GM21723 (cell line): ENCODE data around the gene EXOSC6.
"Not testable (repeated sequence)": the region's sequence is repeated elsewhere in the genome, so short reads cannot be mapped to it uniquely, and the experiment has no call there.

Experiments used
- ATAC-seq: cut with Tn5 transposase; IDR thresholded peaks from one replicate; pipeline ENCODE4 v1.9.1; 2021; ENCODE audit warnings: mild to moderate bottlenecking, moderate library complexity; ENCODE audit not compliant: unreplicated experiment

The EXOSC6 gene

DNA sequence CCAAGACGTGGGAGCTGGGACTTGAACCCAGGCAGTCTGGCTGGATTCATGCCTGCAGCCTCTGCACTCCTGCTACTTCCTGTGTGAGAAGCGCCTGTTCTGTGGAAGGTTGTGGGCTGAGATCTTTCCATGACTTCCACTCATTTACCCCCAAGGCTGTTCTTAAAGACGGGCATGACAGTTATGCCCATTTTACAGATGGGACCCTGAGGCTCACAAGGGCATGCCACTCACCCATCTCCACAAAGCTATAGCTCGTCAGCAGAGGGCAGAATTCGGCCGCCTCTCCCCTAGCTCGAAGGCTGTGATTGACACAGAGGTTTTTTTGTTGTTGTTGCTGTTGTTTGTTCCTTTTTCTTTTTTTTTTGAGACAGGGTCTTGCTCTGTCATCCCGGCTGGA, 51.7 kb downstream of the EXOSC6 start:
- not testable (repeated sequence) for ATAC-seq

DNA sequence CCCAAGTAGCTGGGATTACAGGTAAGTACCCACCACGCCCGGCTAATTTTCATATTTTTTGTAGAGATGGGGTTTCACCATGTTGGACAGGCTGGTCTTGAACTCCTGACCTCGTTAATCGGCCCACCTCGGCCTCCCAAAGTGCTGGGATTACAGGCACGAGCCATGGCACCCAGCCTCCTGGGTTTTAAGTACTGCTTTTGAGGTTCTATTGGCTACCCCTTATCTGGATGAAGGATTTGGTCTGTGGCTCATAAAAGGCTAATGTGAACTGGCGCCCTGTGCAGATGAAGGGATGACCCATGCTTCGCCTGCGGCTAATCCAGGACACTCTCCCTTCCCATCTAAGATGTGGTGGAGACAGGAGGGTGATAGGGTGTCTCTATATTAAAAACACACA, 52.6 kb downstream of the EXOSC6 start:
- ATAC-seq = not testable (repeated sequence)

DNA sequence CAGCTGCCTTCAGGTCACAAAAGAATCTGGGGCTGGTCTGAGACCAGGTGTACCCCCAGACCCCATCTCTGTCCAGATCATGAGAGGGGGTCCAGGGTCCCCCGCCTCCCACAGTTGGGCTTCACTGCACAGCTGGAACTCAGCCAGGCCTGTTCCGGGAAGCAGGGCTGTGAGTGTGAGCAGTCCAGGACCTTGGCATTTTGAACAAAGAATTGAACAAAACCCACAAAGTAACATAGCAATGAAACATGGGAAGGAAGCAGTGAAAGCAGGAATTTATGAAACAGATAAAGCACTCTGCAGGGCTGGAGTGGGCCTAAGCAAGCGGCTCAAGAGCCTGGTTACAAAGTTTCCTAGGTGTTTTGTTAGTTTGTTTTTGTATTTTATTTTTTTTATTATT, 53.1 kb downstream of the EXOSC6 start:
- not testable (repeated sequence) for ATAC-seq

DNA sequence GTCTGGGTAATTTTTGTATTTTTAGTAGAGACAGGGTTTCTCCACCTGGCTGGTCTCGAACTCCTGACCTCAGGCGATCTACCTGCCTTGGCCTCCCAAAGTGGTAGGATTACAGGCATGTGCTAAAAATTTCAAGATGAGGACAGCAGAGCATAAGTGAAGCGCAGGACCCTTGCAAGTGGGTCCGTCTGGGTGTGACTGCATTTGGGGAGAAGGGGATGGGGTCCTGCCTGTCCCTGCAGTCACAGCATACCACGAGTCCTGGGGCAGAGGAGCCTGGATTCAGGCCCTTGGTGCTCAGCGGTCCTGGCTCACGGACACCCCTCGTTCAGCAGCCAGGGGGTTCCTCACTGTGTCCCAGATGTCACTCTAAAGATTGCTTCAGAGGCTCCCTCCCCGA, 53.5 kb downstream of the EXOSC6 start:
- ATAC-seq = not testable (repeated sequence)

DNA sequence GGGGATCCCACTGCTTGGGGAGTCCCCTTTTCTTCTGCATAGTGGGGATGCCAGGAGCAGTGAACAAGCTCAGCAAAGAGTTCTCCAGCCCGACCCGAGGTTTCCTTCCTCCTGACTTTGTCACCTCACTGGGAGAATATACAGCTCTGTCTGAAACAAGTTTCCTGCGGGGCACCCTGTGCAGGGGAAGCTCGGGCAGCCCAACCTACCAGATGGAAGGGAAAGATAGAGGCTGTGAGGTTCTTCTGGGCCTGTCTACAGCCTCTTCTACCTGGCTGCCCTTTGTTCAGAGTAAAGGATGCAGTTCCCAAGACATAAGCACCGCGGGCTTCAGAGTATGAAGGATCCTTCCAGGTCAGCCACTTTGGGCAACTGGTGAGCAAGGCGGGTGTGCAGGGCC, 54.1 kb downstream of the EXOSC6 start:
- not testable (repeated sequence) for ATAC-seq
